ENCODE measurements around the gene ATP8B4.

DNA sequence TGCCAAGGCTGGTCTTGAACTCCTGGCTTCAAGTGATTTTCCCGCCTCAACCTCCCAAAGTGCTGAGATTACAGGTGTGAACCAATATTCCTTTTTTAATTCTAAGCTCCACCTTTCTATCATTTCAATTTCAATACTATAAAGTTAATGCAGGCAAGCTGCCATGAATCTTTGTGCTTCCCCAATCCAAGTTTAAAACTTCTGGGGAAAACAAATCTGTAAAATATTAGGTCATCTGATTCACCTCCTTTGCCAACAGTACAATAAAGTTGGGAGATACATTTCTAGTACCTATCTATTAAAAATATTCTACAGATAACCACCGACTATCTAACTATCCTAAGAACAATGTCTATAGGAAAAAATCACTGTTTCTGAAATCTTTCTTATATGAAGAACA is 102.1 kb downstream of the ATP8B4 start:
- TF ChIP-seq, protein P1, sequence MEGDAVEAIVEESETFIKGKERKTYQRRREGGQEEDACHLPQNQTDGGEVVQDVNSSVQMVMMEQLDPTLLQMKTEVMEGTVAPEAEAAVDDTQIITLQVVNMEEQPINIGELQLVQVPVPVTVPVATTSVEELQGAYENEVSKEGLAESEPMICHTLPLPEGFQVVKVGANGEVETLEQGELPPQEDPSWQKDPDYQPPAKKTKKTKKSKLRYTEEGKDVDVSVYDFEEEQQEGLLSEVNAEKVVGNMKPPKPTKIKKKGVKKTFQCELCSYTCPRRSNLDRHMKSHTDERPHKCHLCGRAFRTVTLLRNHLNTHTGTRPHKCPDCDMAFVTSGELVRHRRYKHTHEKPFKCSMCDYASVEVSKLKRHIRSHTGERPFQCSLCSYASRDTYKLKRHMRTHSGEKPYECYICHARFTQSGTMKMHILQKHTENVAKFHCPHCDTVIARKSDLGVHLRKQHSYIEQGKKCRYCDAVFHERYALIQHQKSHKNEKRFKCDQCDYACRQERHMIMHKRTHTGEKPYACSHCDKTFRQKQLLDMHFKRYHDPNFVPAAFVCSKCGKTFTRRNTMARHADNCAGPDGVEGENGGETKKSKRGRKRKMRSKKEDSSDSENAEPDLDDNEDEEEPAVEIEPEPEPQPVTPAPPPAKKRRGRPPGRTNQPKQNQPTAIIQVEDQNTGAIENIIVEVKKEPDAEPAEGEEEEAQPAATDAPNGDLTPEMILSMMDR (IDR thresholded peaks at IDR 0.05): no peak
- no peak for TF ChIP-seq POLR2A (IDR thresholded peaks at IDR 0.05)
